Esophagus muscularis mucosa (tissue), 3 donors: ENCODE data around the gene THAP12.

Source experiments
- POLR2A ChIP-seq: fragments of 450-650 bp; IDR thresholded peaks from one replicate; pipeline ENCODE4 v1.6.1; 2017; ENCODE audit warnings: antibody characterized with exemption, moderate library complexity, mild to moderate bottlenecking, low read depth
- TF ChIP-seq, protein P1 (sequence below), 3 experiments: fragments of 200-600 bp in 2 of 3; fragments of 450-650 bp in 1 of 3; sonication (generic) in 2 of 3; IDR thresholded peaks; one replicate each; pipeline ENCODE4 v1.5.1; 2017 to 2019; ENCODE audit warnings: antibody characterized with exemption in 3 of 3, mild to moderate bottlenecking in 2 of 3, moderate library complexity in 1 of 3

DNA sequence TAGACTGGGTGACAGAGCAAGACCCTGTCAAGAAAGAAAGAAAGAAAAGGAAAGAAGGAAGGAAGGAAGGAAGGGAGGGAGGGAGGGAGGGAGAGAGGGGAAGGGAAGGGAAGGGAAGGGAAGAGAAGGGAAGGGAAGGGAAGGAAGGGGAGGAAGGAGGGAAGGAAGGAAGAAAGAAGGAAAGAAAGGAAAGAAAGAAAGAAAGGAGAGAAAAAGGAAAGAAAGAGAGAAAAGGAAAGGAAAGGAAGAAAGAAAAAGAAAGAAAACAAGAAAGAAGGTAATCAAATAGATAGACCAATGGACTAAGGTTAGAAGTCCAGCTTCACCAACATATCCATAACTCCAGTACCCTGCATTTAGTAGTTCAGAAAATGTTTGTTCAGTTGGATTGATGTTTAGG, 45.7 kb upstream of the THAP12 start:
- TF ChIP-seq POLR2A, result no peak
- TF ChIP-seq, protein P1, sequence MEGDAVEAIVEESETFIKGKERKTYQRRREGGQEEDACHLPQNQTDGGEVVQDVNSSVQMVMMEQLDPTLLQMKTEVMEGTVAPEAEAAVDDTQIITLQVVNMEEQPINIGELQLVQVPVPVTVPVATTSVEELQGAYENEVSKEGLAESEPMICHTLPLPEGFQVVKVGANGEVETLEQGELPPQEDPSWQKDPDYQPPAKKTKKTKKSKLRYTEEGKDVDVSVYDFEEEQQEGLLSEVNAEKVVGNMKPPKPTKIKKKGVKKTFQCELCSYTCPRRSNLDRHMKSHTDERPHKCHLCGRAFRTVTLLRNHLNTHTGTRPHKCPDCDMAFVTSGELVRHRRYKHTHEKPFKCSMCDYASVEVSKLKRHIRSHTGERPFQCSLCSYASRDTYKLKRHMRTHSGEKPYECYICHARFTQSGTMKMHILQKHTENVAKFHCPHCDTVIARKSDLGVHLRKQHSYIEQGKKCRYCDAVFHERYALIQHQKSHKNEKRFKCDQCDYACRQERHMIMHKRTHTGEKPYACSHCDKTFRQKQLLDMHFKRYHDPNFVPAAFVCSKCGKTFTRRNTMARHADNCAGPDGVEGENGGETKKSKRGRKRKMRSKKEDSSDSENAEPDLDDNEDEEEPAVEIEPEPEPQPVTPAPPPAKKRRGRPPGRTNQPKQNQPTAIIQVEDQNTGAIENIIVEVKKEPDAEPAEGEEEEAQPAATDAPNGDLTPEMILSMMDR (IDR thresholded peaks at IDR 0.05), result no peak
